Measurements from ENCODE around the gene PCAT6. TPM values are rescaled to one million over a fixed set of nuclear protein-coding genes. Genes with fewer than 3 reads are reported as not detected.
A peak's percentile ranks its signal among the peaks of the same experiment; 100 is the strongest.

Gene PCAT6
- total RNA-seq, 6 experiments from 2014 or later = 1.7 to 4.0 (median 1.8) TPM

GRCh38 chr1:202807926-202808757 is 2.6 kb upstream of the PCAT6 start, which contains the start of gene KDM5B:
Gene KDM5B, minus strand, starts transcription at chr1:202808421. Its CDS starts 116 bp downstream, at chr1:202808305.
- Mint-ChIP-seq H3K4me1 (ENCODE audit: low read depth) (peaks cover 71% of the 10 kb centered on the region), H3K4me3 (peak within 1 kb of the TSS; percentile 90)
- no peak for TF ChIP-seq CTCF (IDR thresholded peaks at IDR 0.05)

DNA sequence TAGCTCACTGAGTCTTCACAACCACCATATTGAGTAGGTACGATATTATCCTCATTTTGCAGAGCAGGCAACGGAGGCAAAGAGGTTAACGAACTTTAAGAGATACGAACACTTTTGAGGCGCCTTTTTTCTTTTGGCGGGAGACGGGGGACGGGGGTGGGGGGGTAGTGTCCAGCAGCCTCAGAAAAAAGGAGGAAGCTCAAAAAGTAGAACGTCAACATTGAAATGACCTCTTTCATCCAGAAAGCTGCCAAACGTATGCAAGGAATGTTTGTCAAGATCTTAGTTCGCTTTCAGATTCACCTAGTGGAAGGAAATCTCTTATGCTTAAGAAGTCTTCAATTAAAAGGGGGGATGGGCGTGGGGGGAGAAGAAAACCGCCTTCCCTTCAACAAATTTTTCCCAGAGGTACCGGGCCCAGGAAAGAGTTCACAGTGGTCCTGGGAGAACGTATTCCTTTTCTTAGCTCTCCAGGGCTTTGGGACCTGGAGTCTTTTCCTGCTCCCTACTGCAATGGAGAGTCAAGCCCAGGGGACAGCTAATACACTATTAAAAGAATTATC is 1.1 kb upstream of the PCAT6 start:
- no peak for TF ChIP-seq CTCF (IDR thresholded peaks at IDR 0.05)
- Mint-ChIP-seq H3K27ac (peak overlapping the region; percentile 89; the same call in 1 of the 2 replicates), H3K27me3 (ENCODE audit: insufficient read depth) (peaks cover 5% of the 10 kb centered on the region), H3K36me3 (ENCODE audit: low read depth) (no peaks in the 10 kb centered on the region), H3K9me3 (no peaks in the 10 kb centered on the region), H3K4me3 (peak overlapping the region; percentile 92), H3K4me1 (ENCODE audit: low read depth) (peaks cover 59% of the 10 kb centered on the region)
- DNase-seq = no peak

More at GRCh38 chr1:202807926-202808757, 2.6 kb upstream of the PCAT6 start, which contains the start of gene KDM5B:
- DNase-seq = peak; percentile 62
- Mint-ChIP-seq H3K9me3 (no peaks in the 10 kb centered on the region), H3K27ac (peak within 1 kb of the TSS; percentile 80), H3K36me3 (ENCODE audit: low read depth) (no peaks in the 10 kb centered on the region), H3K27me3 (ENCODE audit: insufficient read depth) (peaks cover 5% of the 10 kb centered on the region)

GRCh38 chr1:202810193-202810614 is 550 bp upstream of the PCAT6 start:
- no peaks in the 10 kb centered on the region for H3K36me3 Mint-ChIP-seq (ENCODE audit: low read depth)
- no peak for TF ChIP-seq CTCF (IDR thresholded peaks at IDR 0.05)
- H3K4me3 Mint-ChIP-seq = peak overlapping the region; percentile 92
- H3K4me1 Mint-ChIP-seq (ENCODE audit: low read depth) = peaks cover 59% of the 10 kb centered on the region
- H3K27me3 Mint-ChIP-seq (ENCODE audit: insufficient read depth) = peaks cover 5% of the 10 kb centered on the region
- H3K27ac Mint-ChIP-seq = peak overlapping the region; percentile 89
- no peak for DNase-seq
- no peaks in the 10 kb centered on the region for H3K9me3 Mint-ChIP-seq

DNA sequence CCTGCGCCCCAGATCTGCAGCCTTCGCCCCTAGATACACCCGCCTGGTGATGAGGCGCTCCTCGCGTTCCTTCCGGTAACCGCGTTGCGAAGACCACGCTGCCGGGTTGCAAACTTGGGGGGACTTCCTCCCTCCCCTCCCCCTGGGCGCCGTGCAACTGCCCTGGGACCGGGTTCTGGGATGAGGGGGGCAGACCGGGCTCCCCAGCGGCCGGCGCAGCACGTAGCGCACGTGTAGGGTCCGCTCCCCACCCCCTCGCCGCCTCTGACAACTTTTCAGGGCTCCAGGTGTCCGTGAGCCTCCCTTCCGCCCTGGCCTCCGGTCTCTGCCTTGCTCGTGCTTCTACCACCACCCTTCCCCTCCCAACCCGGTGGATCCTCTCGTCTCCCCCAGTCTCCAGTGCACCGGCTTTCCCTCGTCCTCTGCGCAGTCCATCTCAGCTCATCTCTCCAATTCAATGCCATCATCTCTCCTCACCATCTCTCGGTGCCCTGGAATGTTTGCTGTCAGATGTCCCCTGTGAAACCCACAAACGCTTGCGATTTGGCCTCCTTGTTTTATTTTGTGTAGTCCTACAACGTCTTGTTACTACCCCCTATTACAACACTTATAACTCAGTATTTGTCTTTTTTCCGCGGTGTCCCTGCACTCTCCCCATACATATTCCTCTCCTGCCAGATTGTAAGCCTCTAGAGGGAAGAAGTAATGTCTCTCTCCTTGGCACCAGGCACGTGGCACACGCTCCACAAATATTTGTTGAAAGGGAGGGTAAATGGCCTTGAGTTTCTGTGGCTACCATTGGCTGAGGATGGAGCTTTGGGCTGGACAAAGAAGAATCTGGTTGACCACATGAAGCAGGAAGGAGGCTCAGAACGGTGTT is 782 bp downstream of the PCAT6 start:
- Mint-ChIP-seq H3K9me3 (no peaks in the 10 kb centered on the region), H3K27ac (peak overlapping the region; percentile 87), H3K4me3 (peak overlapping the region; percentile 92), H3K36me3 (ENCODE audit: low read depth) (no peaks in the 10 kb centered on the region), H3K27me3 (ENCODE audit: insufficient read depth) (peaks cover 13% of the 10 kb centered on the region), H3K4me1 (ENCODE audit: low read depth) (peaks cover 48% of the 10 kb centered on the region)
- DNase-seq = no peak
- TF ChIP-seq CTCF (IDR thresholded peaks at IDR 0.05) = no peak
